GM23338 (cell line): ENCODE data around the gene MPST. TPM values are rescaled to one million over a fixed set of nuclear protein-coding genes. Genes with fewer than 3 reads are reported as not detected.

ENCODE experiments used
- ATAC-seq: fragments of 200-7000 bp; cut with Tn5 transposase; 3 replicates; pipeline ENCODE4 v1.9.1; 2020
- DNase-seq: peaks from one replicate; pipeline ENCODE4 v3.0.0-alpha.2; 2015; ENCODE audit warnings: low spot score
- H2AFZ ChIP-seq: fragments of 200-600 bp; sonication (generic); 2 replicates; pipeline ENCODE4 v1.8.0; 2016; ENCODE audit warnings: antibody characterized with exemption, mild to moderate bottlenecking, moderate library complexity
- H3F3A ChIP-seq: fragments of 200-600 bp; sonication (generic); replicated peaks from 2 replicates; pipeline ENCODE4 v1.8.0; 2017; ENCODE audit warnings: antibody characterized with exemption, mixed run types, low read depth
- H3K27ac ChIP-seq: fragments of 200-600 bp; sonication (generic); 2 replicates; pipeline ENCODE4 v1.6.1; 2016; ENCODE audit warnings: low read depth
- H3K27me3 ChIP-seq: fragments of 200-600 bp; sonication (generic); 2 replicates; pipeline ENCODE4 v1.8.0; 2016; ENCODE audit warnings: mild to moderate bottlenecking, mixed run types, moderate library complexity; ENCODE audit not compliant: insufficient read depth
- H3K36me3 ChIP-seq: fragments of 200-600 bp; sonication (generic); 2 replicates; pipeline ENCODE4 v1.8.0; 2016; ENCODE audit warnings: mild to moderate bottlenecking; ENCODE audit not compliant: insufficient read depth
- H3K4me1 ChIP-seq: fragments of 200-600 bp; sonication (generic); 2 replicates; pipeline ENCODE4 v1.8.0; 2016; ENCODE audit warnings: mild to moderate bottlenecking, moderate library complexity; ENCODE audit not compliant: insufficient read depth
- H3K4me2 ChIP-seq: fragments of 200-600 bp; sonication (generic); 2 replicates; pipeline ENCODE4 v1.7.1; 2017; ENCODE audit warnings: mixed run types
- H3K4me3 ChIP-seq: fragments of 200-600 bp; sonication (generic); 2 replicates; pipeline ENCODE4 v1.6.1; 2016; ENCODE audit warnings: mixed run types
- H3K79me2 ChIP-seq: fragments of 200-600 bp; sonication (generic); replicated peaks from 2 replicates; pipeline ENCODE4 v1.8.0; 2017; ENCODE audit warnings: mild to moderate bottlenecking; ENCODE audit not compliant: insufficient read depth
- H3K9me2 ChIP-seq: fragments of 200-600 bp; sonication (generic); 2 replicates; pipeline ENCODE4 v1.8.0; 2017; ENCODE audit not compliant: insufficient read depth
- H4K20me1 ChIP-seq: fragments of 200-600 bp; sonication (generic); replicated peaks from 2 replicates; pipeline ENCODE4 v1.8.0; 2017; ENCODE audit warnings: mild to moderate bottlenecking; ENCODE audit not compliant: insufficient read depth
- H3K27ac Mint-ChIP-seq: 2 replicates; pipeline ENCODE4 v1.8.0; 2020; ENCODE audit warnings: inconsistent platforms, mild to moderate bottlenecking, moderate library complexity, mixed read lengths
- H3K27me3 Mint-ChIP-seq: 3 replicates; pipeline ENCODE4 v1.8.0; 2022; ENCODE audit warnings: low read depth, mild to moderate bottlenecking, moderate library complexity, mixed read lengths, inconsistent platforms; ENCODE audit not compliant: insufficient read depth, poor library complexity
- H3K36me3 Mint-ChIP-seq: 3 replicates; pipeline ENCODE4 v1.8.0; 2021; ENCODE audit warnings: low read depth, mild to moderate bottlenecking, inconsistent platforms, moderate library complexity, mixed read lengths
- H3K4me1 Mint-ChIP-seq: 3 replicates; pipeline ENCODE4 v1.8.0; 2020; ENCODE audit warnings: mild to moderate bottlenecking, inconsistent platforms, mixed read lengths
- H3K4me3 Mint-ChIP-seq: 3 replicates; pipeline ENCODE4 v1.8.0; 2021; ENCODE audit warnings: moderate library complexity, mild to moderate bottlenecking, inconsistent platforms, mixed read lengths
- H3K9me3 Mint-ChIP-seq: 3 replicates; pipeline ENCODE4 v1.8.0; 2020; ENCODE audit warnings: moderate library complexity, mild to moderate bottlenecking, inconsistent platforms, mixed read lengths
- CREB1 ChIP-seq: fragments of 250-450 bp; sonication (Bioruptor Pico); IDR thresholded peaks from 2 replicates; pipeline ENCODE4 v1.5.0; 2020; ENCODE audit warnings: low read depth, mild to moderate bottlenecking, moderate library complexity
- EZH2 ChIP-seq: fragments of 200-600 bp; sonication (generic); IDR thresholded peaks from one replicate; pipeline ENCODE4 v1.8.0; 2017; ENCODE audit warnings: antibody characterized with exemption, mild to moderate bottlenecking, low read depth; ENCODE audit not compliant: unreplicated experiment
- NANOG ChIP-seq: IDR thresholded peaks from 2 replicates; pipeline ENCODE4 v1.6.1; 2016; ENCODE audit warnings: antibody characterized with exemption, borderline replicate concordance
- POLR2AphosphoS5 ChIP-seq: IDR thresholded peaks from 2 replicates; pipeline ENCODE4 v1.6.1; 2016; ENCODE audit warnings: antibody characterized with exemption, low read depth
- STAT1 ChIP-seq: IDR thresholded peaks from one replicate; pipeline ENCODE4 v1.6.1; 2016; ENCODE audit warnings: antibody characterized with exemption; ENCODE audit not compliant: unreplicated experiment
- polyA plus RNA-seq: library from polyadenylated mRNA; unstranded; fragments of >200 nt; fragmentation: Nextera tagmentation; extraction: Ambion mirVana; gene quantifications from 2 replicates; pipeline ENCODE4 v1.2.1, GENCODE V29; 2016
- total RNA-seq: library from RNA; depleted of rRNA; stranded (reverse); fragments of >200 nt; shearing (Covaris generic); gene quantifications from 2 replicates; pipeline ENCODE4 v1.2.3, GENCODE V29; 2014
- TF ChIP-seq, protein P1 (sequence below), 2 experiments: fragments of 200-600 bp in 1 of 2; sonication (generic) in 1 of 2; conservative IDR thresholded peaks; 2 replicates each; pipeline versions ENCODE4 v1.5.1 to v1.6.1; 2016 to 2017; ENCODE audit warnings: antibody characterized with exemption in 2 of 2, low read depth in 2 of 2, mild to moderate bottlenecking in 2 of 2, moderate library complexity in 1 of 2
- TF ChIP-seq, protein P2 (sequence below): fragments of 250-450 bp; sonication (Bioruptor Pico); IDR thresholded peaks from 2 replicates; pipeline ENCODE4 v1.5.0; 2020; ENCODE audit warnings: mild to moderate bottlenecking, moderate library complexity

MPST gene
- total and polyA plus RNA-seq, 2 experiments from 2014 or later = 86.2 to 158 TPM

DNA sequence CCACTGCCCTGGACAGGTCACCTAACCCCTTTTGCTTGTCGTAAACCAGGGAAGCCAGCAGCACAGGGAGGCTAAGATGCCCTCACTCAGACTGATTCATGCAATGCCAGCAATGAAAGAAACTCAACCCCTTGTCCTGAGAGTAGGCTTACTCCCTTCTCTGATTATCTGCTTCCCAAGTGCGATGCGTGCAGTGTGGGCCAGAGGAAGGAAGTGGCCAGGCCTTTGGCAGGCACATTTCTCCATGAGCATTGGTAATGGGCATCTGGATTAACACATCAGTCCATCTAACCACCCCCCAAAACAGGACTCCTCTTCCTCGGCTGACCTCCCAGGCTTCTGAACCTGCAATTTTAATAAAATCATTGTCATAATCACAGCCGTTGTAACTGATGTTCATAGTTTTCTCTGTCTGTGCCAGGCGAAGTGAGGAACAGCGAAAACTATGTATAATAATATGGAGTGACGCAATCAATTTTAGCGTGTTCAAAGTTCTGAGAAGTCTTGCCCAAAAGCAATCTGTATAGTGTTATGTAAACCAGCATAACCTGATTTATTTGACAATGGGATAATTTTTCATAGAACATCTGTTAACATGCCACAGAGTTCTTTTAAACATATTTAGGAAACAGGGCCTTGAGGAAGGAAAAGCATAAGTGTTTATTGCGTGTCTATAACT is 34.2 kb upstream of the MPST start:
- TF ChIP-seq, protein P1, sequence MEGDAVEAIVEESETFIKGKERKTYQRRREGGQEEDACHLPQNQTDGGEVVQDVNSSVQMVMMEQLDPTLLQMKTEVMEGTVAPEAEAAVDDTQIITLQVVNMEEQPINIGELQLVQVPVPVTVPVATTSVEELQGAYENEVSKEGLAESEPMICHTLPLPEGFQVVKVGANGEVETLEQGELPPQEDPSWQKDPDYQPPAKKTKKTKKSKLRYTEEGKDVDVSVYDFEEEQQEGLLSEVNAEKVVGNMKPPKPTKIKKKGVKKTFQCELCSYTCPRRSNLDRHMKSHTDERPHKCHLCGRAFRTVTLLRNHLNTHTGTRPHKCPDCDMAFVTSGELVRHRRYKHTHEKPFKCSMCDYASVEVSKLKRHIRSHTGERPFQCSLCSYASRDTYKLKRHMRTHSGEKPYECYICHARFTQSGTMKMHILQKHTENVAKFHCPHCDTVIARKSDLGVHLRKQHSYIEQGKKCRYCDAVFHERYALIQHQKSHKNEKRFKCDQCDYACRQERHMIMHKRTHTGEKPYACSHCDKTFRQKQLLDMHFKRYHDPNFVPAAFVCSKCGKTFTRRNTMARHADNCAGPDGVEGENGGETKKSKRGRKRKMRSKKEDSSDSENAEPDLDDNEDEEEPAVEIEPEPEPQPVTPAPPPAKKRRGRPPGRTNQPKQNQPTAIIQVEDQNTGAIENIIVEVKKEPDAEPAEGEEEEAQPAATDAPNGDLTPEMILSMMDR (conservative IDR thresholded peaks at IDR 0.05; ENCODE audit: low read depth in 2 of 2) = no peak
- TF ChIP-seq POLR2AphosphoS5 (no peak), EZH2 (no peak), CREB1 (CRISPR knock-in tag) (no peak), NANOG (no peak), STAT1 (no peak)
- TF ChIP-seq, protein P2, sequence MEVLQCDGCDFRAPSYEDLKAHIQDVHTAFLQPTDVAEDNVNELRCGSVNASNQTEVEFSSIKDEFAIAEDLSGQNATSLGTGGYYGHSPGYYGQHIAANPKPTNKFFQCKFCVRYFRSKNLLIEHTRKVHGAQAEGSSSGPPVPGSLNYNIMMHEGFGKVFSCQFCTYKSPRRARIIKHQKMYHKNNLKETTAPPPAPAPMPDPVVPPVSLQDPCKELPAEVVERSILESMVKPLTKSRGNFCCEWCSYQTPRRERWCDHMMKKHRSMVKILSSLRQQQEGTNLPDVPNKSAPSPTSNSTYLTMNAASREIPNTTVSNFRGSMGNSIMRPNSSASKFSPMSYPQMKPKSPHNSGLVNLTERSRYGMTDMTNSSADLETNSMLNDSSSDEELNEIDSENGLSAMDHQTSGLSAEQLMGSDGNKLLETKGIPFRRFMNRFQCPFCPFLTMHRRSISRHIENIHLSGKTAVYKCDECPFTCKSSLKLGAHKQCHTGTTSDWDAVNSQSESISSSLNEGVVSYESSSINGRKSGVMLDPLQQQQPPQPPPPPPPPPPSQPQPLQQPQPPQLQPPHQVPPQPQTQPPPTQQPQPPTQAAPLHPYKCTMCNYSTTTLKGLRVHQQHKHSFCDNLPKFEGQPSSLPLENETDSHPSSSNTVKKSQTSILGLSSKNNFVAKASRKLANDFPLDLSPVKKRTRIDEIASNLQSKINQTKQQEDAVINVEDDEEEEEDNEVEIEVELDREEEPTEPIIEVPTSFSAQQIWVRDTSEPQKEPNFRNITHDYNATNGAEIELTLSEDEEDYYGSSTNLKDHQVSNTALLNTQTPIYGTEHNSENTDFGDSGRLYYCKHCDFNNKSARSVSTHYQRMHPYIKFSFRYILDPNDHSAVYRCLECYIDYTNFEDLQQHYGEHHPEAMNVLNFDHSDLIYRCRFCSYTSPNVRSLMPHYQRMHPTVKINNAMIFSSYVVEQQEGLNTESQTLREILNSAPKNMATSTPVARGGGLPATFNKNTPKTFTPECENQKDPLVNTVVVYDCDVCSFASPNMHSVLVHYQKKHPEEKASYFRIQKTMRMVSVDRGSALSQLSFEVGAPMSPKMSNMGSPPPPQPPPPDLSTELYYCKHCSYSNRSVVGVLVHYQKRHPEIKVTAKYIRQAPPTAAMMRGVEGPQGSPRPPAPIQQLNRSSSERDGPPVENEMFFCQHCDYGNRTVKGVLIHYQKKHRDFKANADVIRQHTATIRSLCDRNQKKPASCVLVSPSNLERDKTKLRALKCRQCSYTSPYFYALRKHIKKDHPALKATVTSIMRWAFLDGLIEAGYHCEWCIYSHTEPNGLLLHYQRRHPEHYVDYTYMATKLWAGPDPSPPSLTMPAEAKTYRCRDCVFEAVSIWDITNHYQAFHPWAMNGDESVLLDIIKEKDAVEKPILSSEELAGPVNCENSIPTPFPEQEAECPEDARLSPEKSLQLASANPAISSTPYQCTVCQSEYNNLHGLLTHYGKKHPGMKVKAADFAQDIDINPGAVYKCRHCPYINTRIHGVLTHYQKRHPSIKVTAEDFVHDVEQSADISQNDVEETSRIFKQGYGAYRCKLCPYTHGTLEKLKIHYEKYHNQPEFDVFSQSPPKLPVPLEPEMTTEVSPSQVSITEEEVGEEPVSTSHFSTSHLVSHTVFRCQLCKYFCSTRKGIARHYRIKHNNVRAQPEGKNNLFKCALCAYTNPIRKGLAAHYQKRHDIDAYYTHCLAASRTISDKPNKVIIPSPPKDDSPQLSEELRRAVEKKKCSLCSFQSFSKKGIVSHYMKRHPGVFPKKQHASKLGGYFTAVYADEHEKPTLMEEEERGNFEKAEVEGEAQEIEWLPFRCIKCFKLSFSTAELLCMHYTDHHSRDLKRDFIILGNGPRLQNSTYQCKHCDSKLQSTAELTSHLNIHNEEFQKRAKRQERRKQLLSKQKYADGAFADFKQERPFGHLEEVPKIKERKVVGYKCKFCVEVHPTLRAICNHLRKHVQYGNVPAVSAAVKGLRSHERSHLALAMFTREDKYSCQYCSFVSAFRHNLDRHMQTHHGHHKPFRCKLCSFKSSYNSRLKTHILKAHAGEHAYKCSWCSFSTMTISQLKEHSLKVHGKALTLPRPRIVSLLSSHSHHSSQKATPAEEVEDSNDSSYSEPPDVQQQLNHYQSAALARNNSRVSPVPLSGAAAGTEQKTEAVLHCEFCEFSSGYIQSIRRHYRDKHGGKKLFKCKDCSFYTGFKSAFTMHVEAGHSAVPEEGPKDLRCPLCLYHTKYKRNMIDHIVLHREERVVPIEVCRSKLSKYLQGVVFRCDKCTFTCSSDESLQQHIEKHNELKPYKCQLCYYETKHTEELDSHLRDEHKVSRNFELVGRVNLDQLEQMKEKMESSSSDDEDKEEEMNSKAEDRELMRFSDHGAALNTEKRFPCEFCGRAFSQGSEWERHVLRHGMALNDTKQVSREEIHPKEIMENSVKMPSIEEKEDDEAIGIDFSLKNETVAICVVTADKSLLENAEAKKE = no peak
- no peak overlapping the region for H3K4me3 ChIP-seq
- Mint-ChIP-seq H3K27me3 (peaks cover 2% of the 10 kb centered on the region), H3K36me3 (peaks cover 4% of the 10 kb centered on the region; the same call in 2 of the 3 replicates), H3K9me3 (peaks cover 26% of the 10 kb centered on the region), H3K27ac (no peak overlapping the region), H3K4me1 (peaks cover 9% of the 10 kb centered on the region; the same call in 1 of the 3 replicates), H3K4me3 (no peak overlapping the region)
- H2AFZ ChIP-seq = no peak overlapping the region
- H3K36me3 ChIP-seq = no peaks in the 10 kb centered on the region
- H4K20me1 ChIP-seq = no peaks in the 10 kb centered on the region
- no peak overlapping the region for H3K27ac ChIP-seq
- no peaks in the 10 kb centered on the region; the same call in 1 of the 2 replicates for H3K9me2 ChIP-seq
- DNase-seq (no peak), ATAC-seq (no peak)
- H3K4me1 ChIP-seq = no peaks in the 10 kb centered on the region
- no peaks in the 10 kb centered on the region for H3F3A ChIP-seq
- no peaks in the 10 kb centered on the region for H3K27me3 ChIP-seq
- no peak overlapping the region for H3K4me2 ChIP-seq
- H3K79me2 ChIP-seq = no peaks in the 10 kb centered on the region
